ENCODE measurements around the gene SNRK.

Gene SNRK

DNA sequence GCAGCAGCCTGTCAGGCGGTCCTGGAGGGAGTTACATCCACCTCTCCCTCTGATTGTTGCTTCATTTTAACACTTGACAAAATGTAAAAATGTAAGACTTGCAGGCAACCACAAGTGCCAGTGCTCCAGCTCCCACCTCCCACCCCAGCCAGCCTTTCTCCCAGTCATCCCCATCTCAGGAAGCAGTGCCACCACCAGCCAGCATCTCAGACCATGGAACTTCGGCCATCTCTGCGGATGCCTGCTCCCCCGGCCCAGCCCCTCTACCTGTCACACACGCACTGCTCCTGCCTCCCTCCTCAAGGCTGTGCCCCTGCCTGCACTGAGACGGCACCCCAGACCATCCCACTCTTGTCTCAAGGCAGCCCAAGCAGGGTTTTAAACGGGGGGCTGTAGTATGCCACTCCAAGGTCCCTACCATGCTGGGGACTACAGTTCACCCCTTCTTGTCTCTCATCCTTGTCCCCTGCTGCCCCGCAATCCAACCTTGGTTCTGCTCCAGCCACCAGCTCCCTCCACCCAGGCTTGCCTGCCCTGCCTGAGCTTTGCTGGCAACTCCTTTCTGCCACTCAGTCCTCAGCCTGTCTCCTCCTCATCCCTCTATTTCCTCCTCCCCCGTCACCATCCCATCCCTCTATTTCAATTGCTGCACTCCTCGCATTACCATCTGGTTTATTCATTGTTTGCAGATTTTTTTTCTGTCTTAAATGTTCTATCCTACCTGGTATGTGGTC lies 85.8 kb downstream of the SNRK start:
- no peak for DNase-seq (ENCODE audit: low read depth)

DNA sequence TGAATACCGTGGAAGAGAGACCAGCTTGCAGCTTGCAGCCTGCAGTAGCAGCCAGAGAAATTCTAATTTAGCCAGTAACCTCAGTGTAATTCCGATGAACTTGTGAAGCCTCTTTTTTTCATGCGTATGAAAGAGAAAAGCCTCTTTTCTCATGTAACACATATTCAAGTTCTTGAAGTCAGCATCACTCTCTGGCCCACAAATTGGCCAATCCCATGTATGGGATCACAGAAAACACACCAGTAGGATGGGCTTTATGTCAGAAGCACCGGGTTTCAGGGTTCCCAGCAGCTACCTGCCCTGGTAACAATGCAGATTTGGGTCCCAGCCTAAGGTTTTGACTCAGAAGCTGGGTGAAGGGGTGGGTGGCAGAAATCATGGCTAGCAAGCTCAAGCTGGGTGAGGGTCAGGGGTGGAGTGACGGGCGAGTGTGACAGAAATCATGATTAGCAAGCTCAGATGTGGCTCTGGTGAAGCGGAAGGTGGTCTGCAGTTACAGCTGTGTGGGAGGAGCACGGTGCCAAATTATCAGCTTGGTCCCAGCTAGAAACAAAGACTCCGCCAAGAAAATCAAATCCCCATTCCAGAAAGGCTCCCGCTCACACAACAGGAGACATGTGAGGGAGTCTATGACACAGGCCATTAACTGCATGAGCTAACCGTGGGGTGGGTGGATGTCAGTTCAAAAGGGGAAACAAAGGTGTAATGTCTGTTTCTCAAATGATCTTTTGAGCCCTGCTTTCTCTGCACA lies 86.6 kb downstream of the SNRK start:
- no peak for DNase-seq (ENCODE audit: low read depth)

DNA sequence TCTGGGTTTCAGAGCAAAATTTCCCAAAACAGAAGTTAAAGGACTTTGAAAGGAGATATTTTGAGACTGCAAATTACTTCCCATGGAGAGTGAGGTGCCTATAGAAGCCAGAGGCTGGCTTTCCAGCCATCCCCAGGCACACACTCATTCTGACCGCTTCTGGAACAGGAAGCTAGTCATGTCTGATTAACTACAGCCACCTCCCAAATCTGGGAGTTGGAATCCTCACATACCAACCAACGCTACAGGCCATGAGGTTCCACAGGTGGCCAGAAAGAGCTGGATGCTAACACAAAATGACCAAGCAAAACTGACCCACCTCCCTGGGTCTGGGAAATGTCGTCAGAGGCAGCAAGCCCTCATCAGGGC lies 87.2 kb downstream of the SNRK start:
- peak; percentile 24 for DNase-seq (ENCODE audit: low read depth)

DNA sequence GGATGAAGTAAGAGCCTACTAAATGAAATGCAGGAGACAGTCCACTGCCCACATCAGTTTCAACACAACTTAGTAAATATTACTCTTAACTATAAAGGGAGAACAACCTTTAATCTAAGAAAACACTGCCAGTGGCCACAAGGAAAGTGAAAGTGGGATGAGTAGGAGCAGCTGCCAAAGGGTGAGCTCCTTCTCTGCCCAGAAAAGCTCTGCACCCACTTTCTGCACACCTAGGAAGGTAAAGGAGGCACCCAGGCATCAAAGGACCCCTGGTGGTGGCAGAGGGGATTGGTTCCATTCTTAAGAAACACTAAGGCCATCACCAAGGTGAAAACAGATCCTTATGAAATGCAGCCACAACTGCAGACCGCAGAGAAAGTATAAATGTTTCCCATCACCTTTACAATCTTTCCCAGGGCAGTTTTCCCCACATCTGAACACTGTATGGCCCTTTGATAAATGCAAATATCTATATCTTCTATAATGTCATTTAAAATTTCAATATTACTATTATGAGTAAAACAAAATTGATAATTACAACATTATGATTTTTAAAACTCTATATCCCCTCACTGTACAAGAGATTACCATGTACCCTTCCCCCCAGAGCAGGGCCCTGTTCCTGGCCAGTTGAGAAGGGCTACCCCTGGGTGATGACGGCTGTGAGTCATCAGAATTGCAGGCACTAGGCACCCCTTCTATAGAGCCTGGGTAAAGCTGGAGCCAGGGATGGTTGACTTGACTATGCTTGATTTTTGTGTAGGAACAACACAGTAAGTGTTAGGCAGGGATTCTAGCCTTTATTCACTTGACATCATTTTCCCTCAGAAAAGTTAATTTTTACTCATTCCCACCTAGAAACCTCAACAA lies 92.0 kb downstream of the SNRK start:
- DNase-seq (ENCODE audit: low read depth), result peak; percentile 47

DNA sequence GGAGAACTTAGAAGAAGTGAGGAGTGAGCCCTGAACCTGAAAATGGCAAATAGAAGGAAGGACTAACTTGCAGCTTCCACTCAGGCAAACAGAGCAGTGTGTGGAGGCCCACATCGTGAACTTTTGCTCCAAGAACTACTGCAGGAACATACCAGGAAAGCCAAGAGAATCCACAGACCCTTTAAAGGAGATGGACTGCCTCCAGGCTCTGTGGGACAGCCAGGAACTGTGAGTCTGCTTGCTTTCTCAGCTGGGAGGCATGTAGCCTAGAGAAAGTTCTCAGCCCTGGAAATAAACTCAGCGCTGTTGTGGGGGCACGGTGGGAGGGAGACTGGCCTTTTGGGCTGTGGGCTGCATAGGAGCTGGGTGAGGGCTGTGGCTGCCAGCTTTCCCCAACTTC lies 93.0 kb downstream of the SNRK start:
- DNase-seq (ENCODE audit: low read depth), result peak; percentile 70

DNA sequence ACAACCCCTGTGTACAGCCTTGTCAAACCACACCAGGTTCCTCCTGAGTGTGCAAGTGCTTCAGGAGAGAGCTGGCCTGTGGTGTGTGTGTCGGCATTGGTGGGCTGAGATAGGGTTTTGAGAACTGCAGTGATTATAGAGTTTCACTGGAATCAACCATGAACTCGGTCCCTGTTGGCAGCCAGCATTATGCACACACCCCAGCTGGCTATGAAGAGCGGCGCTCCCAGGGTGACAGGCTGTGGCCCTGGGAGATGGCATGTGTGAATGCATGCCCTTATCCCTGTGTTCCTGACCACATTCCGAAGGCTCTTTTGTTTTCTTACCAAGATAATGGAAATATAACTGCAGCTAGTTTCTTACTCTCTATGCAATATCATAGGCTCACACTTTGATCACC lies 101.8 kb downstream of the SNRK start:
- DNase-seq (ENCODE audit: low read depth), result no peak

DNA sequence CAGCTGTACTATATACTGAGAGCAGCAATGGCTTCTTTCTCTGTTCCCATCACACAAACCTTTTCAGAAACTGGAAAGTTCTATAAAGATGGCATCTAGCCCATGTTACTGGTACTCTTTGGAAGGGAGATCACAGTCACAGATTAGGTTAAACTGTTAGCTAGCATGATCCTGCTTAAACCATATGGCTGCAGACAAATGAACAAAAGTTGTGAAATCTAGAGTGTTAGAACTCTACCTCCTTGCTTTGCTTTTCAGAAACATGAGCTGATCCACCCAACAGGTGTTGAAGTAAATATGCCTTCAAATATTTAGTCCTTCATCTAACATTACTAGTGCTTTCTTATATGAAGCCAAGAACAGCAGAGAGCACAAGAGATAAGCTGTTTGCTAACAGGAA lies 102.6 kb downstream of the SNRK start:
- DNase-seq (ENCODE audit: low read depth), result peak; percentile 23

DNA sequence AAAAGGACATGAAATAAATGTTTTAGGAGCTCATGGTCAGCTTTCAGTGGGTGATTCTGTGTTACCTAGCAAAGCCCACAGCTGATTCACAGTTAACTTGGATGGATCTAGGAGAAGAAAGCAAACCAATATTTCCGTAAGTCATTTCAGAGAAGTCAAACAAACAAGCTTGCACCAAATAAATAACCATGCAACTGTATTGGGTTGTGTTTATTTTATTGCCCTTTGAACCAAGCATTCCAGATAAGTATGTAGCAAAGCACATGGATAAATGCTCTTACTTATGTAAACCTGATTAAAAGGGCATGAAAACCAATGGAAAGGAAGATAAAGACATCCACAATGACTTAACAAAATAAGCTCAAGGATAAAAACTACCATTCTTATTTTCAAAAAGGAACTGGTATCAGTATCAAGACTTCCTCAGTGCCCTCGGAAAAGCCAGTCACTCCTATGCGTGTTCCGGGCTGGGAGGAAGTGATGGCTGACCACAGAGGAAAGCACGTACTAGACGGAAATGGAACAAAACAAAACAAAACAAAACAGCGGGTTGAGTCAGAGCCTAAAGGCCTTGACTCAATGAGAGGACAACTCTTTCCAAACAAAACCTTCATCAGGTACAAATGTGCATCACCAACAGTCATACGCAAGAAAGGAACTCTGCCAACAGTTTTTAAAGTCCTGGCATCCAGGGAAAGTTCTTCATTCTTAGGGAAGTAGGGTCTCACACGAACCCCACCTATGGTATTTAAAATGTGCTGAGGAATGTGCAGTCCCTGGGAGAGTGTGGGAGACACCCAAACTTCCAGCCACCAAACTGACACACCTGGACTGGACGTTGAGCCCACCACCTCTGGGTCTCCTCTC lies 103.3 kb downstream of the SNRK start:
- DNase-seq (ENCODE audit: low read depth), result peak; percentile 92

DNA sequence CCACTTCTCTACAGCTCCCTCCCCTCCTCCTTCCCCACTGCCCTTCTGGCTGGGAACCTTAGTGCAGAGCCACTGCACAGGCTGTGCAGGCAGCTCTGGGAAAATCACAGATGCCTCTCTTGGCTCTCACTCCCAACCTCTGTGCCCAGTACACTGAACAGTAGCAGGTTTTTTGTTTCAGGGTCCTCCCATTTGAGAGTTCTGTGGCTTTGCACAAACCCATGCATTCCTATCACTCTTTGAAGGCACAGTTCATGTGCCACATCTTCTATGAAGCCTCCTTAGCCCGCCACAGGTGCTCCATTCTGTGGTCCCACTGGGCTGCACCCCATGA lies 103.9 kb downstream of the SNRK start:
- DNase-seq (ENCODE audit: low read depth), result no peak

DNA sequence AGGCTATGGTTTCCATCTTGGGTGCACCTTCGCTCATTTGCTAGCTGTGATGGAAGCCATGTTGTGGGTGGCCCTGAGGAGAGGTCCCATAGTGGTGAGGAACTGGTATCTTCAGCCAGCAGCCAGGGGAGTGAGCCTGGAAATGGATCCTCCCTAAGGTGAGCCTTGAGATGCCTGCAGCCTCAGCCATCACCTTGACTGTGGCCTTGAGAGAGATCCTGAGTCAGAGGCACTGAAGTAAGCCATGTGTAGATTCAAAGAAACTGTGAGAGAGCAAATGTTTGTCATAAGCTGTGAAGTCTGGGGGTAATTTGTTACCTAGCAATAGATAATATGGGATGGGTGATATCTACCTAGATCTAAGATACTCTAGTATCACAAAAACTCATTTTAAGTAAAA lies 105.3 kb downstream of the SNRK start:
- DNase-seq (ENCODE audit: low read depth), result peak; percentile 8

DNA sequence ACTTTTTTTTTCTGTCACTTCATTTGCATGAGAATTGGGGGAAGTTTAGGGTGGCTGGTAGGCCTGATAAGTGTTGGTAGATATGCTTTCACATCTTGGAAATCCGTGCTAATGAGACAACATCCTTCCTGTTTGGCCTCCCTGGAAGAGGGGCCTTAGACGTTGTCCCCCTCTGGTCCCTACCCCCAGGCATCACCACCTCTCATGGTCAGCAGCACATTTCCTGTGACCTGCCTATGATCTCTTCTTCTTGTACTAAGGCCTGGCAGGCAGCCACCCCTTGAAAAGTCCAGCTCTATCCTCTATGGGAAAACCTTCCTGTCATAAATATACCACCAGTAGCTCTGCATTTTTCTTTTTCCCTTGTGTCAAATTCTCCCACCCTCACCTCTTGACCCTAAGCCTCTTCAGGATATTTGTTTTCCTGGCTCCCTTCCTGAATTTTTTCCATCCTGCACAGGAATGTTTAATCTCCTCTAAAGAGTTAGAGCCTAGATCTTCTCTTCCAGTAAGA lies 107.8 kb downstream of the SNRK start:
- DNase-seq (ENCODE audit: low read depth), result peak; percentile 68

DNA sequence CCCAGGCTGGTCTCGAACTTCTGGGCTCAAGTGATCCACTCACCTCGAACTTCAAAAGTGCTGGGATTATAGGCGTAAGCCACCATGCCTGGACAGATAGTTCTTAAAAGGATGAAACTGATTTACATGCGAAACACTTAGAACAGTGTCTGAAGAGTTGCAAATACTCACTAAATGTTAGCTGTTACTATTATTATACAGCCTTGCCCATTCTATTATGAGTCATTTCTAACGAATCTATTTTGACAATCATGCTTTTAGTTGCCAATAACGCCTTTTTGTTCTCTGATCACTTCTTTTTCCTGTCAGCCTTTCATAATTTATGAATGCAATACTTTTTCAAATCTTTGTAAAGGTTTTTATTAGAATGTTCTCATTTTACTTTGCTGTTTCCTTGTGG lies 112.7 kb downstream of the SNRK start:
- DNase-seq (ENCODE audit: low read depth), result no peak

DNA sequence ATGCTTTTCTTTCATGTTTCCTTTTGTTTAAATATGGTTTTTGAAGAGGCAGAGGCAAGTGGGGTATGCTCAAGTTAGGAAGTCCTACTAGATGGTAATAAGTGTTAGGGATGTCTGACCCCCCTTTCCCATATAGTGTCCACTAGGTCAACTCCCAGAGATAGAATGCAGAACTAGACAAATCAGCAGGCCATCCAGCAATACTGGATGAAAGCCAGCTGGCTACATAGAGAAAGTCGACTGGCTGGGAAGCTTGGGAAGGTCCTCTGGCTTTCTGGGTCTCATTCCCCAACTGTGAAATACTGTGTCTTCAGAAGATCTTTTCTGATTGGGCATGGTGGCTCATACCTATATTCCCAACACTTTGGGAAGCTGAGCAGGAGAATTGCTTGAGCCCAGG lies 113.8 kb downstream of the SNRK start:
- DNase-seq (ENCODE audit: low read depth), result no peak

All from iris pigment epithelial cell (primary cell).